ENCODE measurements around the gene KCNH5. TPM values are rescaled to one million over a fixed set of nuclear protein-coding genes. Genes with fewer than 3 reads are reported as not detected.

KCNH5 gene
- total and polyA plus RNA-seq, 2 of the 13 experiments (the other 11 are each of a cell fraction or from before 2014, with no cell fraction given) = not detected

- TF ChIP-seq ZNF772 (CRISPR knock-in tag; IDR thresholded peaks at IDR 0.05) (no peak), HMGXB4 (CRISPR knock-in tag; IDR thresholded peaks at IDR 0.05; ENCODE audit: borderline replicate concordance in 1 of 2, low read depth in 1 of 2) (no peak), ZNF44 (CRISPR knock-in tag; IDR thresholded peaks at IDR 0.05) (no peak), ZNF746 (CRISPR knock-in tag; IDR thresholded peaks at IDR 0.05) (no peak)
Observed at GRCh38 chr14:62988967-62989366, 56.3 kb downstream of the KCNH5 start (continued).

- TF ChIP-seq ISX (CRISPR knock-in tag; conservative IDR thresholded peaks at IDR 0.05) (no peak), ZNF773 (CRISPR knock-in tag; IDR thresholded peaks at IDR 0.05; ENCODE audit: borderline replicate concordance) (no peak), NR2F2 (IDR thresholded peaks at IDR 0.05; ENCODE audit: borderline replicate concordance, low read depth) (no peak), ZNF644 (CRISPR knock-in tag; IDR thresholded peaks at IDR 0.05; ENCODE audit: low read depth) (no peak), MXD3 (CRISPR knock-in tag; IDR thresholded peaks at IDR 0.05) (no peak), MLX (CRISPR knock-in tag; IDR thresholded peaks at IDR 0.05) (no peak), ZNF792 (CRISPR knock-in tag; IDR thresholded peaks at IDR 0.05) (no peak), MTA3 (CRISPR knock-in tag; IDR thresholded peaks at IDR 0.05) (no peak), ASH2L (IDR thresholded peaks at IDR 0.05; ENCODE audit: insufficient read length, low read depth, low read length) (no peak), CENPBD1 (CRISPR knock-in tag; IDR thresholded peaks at IDR 0.05; ENCODE audit: borderline replicate concordance, low read depth) (no peak)
- intact Hi-C loops (cut with micrococcal nuclease; ENCODE audit: unreplicated experiment) = no loop called here
- no peak for FAIRE-seq
Observed at GRCh38 chr14:62983821-62984220, 61.4 kb downstream of the KCNH5 start.

More at GRCh38 chr14:62983821-62984220, 61.4 kb downstream of the KCNH5 start:
- no peak overlapping the region for H3K27ac ChIP-seq (ENCODE audit: extremely low read length, insufficient read depth, low read length)
- ChIA-PET CTCF (ENCODE audit: low intra/inter-chr PET ratio, low total read pairs) (no interaction called here), POLR2A (no interaction called here)
- no peaks in the 10 kb centered on the region for H3K27me3 ChIP-seq (ENCODE audit: control insufficient read depth in 1 of 2, insufficient read depth in 2 of 2, low read length in 2 of 2)
- in situ Hi-C loops (cut with HindIII; ENCODE audit: extremely low pct_ligation_motif_present, low pct_unique_long_range_greater_than_20kb) = no loop called here
- no peak overlapping the region for H3K4me2 ChIP-seq (ENCODE audit: low read depth, low read length)
- no peak overlapping the region for H3K4me3 ChIP-seq (replicated peaks in 1 of 3; ENCODE audit: insufficient read depth in 1 of 3, low read depth in 2 of 3, low read length in 3 of 3)
- H3K4me1 ChIP-seq (ENCODE audit: insufficient read depth, low read length) = no peaks in the 10 kb centered on the region
- ATAC-seq (no peak), DNase-seq (ENCODE audit: low spot score) (no peak)
- no peak overlapping the region for H3K9ac ChIP-seq (ENCODE audit: insufficient read depth, low read depth, low read length)
- no peak overlapping the region for H2AFZ ChIP-seq (ENCODE audit: low read length)
- no TSS peak for BruUV-seq (replicated peaks)
- H3K79me2 ChIP-seq (ENCODE audit: insufficient read depth, low read length) = no peaks in the 10 kb centered on the region
- no peaks in the 10 kb centered on the region for H3K36me3 ChIP-seq (replicated peaks in 1 of 2; ENCODE audit: control insufficient read depth in 1 of 2, insufficient read depth in 2 of 2, low read length in 2 of 2)
- no peaks in the 10 kb centered on the region for H3K9me3 ChIP-seq (ENCODE audit: low read length)
- no peaks in the 10 kb centered on the region for H4K20me1 ChIP-seq (ENCODE audit: insufficient read depth, low read length)
